ENCODE data around the gene BCKDK.
"Not testable (repeated sequence)": the region's sequence is repeated elsewhere in the genome, so short reads cannot be mapped to it uniquely, and the experiment has no call there.

The BCKDK gene

DNA sequence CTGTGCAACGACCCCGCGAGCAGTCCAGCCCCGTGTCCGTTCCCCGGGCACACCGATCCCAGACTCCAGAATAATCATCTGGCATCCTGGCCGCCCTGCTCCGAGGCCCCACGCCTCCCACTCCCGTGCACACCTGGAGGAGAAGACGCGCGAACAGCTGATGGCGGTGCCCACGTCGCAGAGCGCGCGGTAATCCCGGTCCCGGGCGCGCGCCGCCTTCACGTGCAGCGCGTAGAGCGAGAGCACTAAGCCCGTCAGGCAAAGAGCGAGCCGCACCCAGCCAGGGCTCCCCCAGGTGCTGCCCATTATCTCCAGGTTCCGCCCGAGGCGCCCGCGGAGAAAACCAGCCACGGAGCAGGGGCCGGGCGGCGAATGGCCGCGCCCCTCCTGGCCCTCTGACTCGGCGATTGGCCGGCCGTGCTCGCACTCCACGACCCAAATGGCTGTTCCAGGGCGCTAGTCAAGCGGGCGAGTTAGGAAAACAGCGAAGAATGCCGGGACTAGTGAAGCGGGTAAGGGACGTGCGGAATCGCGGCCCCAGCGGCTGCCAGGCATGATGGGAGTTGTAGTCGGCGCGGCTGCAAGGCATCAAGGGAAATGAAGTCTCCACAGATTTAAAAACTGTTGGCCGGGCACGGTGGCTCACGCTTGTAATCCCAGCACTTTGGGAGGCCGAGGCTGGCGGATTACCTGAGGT lies 13.6 kb upstream of the BCKDK start, which contains the start of gene VKORC1:
Gene VKORC1, minus strand, starts transcription at position 374 of the 697 bp plus-strand sequence. Its CDS starts 68 bp downstream, at position 306.
- DNase-seq (ENCODE audit: low spot score) (peak; percentile 94), FAIRE-seq (no peak)

DNA sequence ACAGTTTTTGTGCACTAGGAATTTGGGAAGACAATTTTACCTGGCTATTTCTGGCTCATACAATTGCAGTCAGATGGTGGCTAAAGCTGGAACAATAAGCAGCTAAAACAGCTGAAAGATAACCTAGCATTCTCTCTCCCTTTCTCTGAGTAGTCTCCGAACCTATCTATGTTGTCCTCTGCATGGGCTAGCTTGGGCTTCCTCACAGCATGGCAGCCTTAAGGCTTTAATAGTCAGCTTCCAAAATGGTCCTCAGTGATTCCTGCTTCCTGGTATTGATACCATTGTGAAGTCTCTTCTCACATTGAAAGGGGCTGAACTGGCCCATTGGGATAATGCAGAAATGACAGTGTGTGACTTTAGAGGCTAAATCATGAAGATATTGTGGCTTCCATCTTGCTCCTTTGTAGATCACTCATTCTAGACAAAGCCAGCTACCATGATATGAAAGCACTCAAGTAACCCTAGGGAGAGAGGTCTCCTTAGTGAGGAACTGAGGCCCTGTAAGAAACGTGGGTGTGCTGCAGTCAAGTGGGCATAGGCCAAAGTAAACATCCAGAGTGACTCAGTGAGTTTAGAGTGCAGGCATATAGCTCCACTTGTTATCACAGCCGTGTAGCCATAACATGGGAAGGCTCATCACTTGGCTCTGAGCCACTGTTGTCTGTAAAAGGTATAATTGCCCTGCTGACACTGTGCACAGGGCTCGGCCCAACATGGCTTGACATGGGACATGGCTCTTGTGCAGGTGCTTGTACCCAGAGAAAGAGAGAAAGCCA lies 8.1 kb upstream of the BCKDK start:
- FAIRE-seq (no peak), DNase-seq (ENCODE audit: low spot score) (no peak)

DNA sequence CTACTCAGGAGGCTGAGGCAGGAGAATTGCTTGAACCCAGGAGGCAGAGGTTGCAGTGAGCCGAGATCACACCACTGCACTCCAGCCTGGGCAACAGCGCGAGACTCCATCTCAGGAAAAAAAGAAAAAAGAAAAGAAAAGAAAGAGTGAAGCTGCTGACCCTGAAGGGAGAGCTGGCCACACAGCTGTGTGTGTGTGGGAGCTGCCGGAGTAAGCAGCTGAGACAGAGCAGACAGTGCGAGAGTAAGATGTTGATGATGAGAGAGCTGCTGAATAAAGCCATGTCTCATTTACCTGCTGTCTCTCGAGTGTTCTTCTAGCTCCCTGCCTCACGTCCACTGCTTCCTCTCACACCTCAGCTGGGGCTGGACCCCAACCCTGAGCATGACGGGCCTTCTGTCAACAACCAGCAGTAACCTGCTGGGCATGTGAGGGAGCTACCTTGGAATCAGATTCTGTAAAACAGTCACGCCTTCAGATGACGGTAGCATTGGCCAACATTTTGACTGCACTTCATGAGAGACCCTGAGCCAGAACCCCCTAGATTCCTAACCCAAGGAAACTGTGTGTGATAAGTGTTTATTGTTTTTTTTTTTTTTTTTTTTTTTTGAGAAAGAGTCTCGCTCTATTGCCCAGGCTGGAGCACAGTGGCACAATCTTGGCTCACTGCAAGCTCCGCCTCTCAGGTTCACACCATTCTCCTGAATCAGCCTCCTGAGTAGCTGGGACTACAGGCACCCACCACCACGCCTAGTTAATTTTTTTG lies 7.1 kb upstream of the BCKDK start:
- not testable (repeated sequence) for FAIRE-seq; DNase-seq (ENCODE audit: low spot score)

DNA sequence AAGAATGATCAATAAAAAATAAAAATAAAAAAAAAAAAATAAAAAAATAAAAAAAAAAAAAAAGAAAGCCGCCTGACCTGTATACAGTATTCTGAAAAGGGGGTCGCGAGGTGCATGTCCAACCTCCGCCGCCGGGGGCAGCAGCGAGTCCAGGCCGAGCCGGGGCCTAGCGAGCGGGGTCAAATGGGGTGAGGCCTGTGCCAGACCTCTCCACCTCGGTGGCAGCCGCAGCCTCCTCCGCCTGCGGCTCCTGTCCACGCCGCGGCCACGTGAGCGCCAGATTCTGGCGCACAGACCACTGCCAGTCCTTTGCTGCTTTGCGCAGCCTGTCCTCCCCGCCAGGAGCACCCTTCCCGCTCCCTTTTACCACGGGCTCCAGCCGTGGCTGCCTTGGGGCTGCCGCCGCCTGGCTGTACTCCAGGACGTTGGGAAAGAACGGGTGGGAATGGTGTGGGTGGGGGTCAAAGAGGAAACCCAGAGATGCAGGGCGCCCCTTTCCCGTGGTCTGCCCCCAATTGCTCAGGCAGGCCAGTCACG lies 2.4 kb upstream of the BCKDK start:
- DNase-seq (ENCODE audit: low spot score) (peak; percentile 74), FAIRE-seq (no peak)

DNA sequence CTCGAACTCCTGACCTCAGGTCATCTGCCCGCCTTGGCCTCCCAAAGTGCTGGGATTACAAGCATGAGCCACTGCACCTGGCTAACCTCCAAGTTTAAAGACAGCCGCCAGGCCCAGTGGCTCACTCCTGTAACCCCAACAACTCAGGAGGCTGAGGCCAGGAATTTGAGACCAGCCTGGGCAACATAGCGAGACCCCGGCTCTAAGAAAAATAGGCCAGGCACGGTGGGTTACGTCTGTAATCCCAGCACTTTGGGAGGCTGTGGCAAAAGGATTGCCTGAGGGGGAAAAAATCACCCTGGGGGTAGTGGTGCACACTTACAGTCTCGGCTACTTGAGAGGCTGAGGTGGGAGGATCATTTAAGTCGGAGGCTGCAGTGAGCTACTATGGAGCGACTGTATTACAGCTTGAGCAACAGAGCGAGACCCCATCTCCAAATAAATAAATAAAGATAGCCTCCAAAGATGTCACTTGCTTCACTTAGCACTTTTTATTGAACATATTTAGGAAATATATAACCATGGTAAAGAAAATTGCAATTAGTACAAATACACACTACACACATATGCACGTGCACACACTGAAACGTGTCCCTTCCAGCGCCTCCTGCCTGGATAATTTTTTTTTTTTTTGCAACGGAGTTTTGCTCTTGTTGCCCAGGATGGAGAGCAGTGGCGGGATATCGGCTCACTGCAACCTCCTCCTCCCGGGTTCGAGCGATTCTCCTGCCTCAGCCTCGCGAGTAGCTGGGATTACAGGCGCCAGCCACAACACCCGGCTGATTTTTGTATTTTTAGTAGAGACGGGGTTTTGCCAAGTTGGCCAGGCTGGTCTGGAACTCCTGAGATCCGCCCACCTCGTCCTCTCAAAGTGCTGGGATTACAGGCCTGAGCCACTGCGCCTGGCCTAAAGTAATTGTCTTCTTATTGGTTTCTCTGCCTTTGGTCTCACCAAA lies 1.4 kb upstream of the BCKDK start:
- DNase-seq (ENCODE audit: low spot score) (no peak), FAIRE-seq (no peak)

DNA sequence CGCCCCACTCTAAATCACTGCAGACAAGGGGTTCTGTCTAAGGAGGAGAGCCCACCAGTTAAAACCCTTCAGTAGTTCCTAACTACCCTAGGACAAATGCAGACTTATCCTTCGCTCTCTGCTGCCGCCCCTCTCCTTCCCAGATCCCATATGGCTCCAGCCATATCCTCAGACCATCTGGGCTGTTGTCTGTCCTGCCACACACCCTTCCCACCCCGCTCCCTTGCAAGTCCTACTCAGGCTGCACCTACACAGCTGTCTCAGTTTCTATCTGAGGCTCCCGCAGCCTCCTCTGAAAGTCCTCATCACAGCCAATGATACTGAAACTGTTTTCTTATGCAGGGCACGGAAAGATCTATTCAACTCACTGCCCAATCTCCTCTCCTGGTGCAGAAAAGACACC lies 720 bp upstream of the BCKDK start:
- no peak for FAIRE-seq
- DNase-seq (ENCODE audit: low spot score) = no peak

DNA sequence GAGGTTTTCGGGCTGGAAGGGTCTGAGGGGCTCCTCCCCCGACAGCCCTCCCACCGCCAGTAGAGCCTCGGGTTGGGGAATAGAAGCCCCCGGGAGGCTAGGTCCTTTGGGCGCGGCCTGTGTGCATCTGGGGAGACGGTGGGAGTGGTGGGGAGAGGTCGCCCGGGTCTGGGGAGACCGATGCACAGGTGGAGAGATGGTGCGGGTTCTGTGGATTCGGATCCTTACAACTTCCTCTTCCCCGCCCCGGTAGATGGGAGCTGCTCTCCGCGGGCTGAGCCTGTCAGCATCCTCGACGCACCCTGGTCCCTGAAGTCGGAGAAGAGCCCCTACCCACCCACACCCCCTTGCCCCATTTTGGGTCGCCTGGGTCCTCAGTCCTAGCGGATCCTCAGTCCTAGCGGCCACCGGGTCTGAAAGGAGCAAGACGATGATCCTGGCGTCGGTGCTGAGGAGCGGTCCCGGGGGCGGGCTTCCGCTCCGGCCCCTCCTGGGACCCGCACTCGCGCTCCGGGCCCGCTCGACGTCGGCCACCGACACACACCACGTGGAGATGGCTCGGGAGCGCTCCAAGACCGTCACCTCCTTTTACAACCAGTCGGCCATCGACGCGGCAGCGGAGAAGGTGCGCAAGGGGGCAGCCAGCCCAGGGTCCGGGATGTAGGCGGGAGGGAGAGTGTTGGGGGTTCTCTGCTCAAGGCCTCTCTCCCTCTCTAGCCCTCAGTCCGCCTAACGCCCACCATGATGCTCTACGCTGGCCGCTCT lies 790 bp downstream of the BCKDK start:
- FAIRE-seq = no peak
- DNase-seq (ENCODE audit: low spot score) = no peak

DNA sequence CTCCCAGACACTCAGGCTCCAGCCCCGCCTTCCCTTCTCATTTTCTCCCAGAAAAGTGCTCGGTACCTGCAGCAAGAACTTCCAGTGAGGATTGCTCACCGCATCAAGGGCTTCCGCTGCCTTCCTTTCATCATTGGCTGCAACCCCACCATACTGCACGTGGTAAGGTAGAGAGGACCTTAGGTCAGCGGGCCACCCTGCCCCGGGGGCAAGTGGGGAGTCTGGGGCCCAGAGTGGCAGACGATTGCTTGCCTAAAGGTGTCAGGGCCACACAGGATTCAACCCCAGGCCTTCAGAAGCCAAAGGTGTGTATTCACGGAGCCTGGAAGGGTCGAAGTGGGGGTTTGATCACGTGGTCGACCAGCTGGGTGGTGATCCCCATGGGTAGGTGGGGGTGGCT lies 1.4 kb downstream of the BCKDK start:
- no peak for FAIRE-seq
- DNase-seq (ENCODE audit: low spot score) = no peak

DNA sequence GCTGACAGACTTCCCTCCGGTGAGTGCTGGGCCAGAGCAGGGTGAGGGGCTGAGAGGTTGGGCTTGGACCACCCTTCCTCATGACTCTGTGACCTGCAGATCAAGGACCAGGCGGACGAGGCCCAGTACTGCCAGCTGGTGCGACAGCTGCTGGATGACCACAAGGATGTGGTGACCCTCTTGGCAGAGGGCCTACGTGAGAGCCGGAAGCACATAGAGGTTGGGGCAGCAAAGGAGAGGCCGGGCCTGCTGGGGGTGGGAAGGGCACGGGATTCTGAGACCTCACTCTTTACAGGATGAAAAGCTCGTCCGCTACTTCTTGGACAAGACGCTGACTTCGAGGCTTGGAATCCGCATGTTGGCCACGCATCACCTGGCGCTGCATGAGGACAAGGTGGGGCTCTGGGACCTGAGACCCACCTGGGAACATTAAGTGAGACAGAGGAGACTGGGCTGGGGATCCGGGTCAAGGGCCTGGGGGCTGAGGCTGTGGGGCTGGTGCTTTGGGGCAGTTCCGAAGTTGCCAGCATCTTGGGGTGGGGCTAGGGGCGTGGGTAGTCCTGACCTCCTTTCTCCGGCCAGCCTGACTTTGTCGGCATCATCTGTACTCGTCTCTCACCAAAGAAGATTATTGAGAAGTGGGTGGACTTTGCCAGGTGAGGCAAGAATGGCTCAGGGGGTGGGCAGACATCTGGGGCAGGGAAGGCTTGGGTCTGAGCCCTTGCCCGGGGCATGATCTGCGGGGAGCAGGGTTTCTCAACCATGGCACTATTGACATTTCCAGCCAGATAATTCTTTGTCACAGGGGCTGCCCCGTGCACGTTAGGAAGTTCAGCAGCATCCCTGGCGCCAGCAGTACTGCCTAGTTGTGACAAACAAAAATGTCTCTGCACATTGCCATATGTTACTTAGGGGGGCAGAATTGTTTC lies 2.2 kb downstream of the BCKDK start:
- FAIRE-seq (no peak), DNase-seq (ENCODE audit: low spot score) (no peak)

DNA sequence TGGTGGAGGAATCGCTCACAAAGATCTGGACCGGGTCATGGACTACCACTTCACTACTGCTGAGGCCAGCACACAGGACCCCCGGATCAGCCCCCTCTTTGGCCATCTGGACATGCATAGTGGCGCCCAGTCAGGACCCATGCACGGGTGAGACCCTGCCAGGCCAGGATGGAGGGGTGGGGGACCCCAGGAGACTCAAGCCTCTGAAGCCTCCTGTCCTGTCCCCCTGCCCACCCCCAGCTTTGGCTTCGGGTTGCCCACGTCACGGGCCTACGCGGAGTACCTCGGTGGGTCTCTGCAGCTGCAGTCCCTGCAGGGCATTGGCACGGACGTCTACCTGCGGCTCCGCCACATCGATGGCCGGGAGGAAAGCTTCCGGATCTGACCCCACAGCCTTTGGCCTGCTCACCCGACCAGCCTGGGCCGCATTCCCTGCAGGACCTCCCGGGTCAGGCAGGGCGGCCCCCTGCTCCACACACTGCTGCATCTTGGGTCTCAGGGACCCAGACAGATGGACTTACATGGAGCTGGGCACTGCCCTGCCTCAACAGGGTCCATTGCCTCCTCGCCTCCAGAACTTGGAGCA lies 3.8 kb downstream of the BCKDK start:
- DNase-seq (ENCODE audit: low spot score) (no peak), FAIRE-seq (no peak)

DNA sequence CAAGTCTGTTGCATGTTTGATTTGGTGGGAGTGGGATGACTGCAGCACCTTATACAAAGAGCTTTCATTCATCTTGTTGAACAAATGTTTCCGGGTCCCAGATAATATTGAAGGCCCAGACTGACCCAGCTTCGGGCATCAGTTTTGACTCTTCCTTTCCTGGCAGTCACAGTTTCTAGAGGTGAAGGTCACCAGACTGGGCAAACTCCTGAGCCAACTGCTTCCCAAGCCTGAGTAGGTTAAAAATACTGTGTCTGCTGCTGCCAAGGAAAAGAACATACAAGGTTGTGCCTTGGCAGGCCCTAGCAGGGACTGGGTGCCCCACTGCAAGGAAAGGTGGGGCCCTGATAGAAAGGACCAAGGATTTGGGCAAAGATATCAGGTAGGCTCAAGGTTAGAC lies 4.5 kb downstream of the BCKDK start:
- no peak for DNase-seq (ENCODE audit: low spot score)
- no peak for FAIRE-seq

DNA sequence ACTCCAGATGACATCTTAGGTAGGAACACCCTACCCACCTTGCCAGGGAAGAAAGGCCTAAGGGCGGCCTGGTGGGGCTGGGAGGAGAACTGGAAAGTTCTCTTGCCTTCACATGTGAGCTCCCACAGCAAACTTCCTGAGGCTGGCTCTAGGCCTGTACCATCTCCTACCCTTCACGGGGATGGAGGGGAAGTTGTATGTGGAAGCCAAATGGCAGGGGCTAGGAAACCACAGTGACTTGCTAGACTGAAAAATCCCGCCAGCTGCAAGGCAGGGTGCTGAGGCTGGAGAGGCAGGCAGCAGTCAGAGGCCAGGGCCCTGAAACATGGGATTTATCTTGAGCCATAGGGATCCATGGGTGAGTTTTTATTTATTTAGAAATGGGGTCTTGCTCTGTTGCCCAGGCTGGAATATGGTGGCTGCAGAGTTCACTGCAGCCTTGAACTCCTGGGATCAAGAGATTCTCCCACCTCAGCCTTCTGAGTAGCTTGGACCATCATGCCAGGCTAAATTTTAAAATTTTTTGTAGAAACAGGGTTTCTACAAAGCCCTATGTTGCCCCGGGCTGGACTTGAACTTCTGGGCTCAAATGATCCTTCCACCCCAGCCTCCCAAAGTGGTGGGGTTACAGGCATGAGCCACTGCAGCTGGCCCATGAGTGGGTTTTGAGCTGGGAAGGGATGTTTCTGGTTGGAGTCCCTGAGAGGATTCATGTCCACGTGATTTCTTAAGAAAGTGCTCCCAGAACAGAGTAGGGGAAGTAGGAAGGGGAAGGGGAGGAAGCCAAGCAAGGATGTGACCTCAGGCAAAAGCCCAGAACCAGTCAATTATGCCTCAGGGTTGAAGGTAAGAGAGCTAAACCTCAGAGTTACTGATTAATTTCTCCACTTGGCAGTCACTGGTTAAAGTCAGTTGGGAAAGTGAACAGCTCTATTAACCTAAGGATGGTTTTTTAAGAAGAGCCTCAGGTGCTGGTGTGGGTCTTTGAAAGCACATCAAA lies 5.2 kb downstream of the BCKDK start:
- no peak for DNase-seq (ENCODE audit: low spot score)
- no peak for FAIRE-seq

DNA sequence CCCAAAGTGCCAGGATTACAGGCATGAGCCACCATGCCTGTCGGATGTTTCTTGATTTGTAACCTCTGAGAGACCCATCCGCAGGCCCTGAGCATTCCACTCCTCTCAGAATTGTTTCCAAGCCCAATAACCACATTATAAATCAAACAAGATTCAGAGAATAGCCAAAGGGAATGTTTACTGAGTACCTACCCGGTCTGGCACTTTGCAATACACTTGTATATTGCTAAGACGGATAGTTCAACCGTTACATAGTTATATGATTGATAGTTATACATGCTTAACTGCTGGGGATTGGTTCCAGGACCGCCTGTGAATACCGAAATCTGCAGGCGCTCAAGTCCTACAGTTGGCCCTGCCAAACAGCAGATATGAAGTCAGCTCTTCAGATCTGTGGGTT lies 6.3 kb downstream of the BCKDK start:
- DNase-seq (ENCODE audit: low spot score) = no peak
- FAIRE-seq = no peak

DNA sequence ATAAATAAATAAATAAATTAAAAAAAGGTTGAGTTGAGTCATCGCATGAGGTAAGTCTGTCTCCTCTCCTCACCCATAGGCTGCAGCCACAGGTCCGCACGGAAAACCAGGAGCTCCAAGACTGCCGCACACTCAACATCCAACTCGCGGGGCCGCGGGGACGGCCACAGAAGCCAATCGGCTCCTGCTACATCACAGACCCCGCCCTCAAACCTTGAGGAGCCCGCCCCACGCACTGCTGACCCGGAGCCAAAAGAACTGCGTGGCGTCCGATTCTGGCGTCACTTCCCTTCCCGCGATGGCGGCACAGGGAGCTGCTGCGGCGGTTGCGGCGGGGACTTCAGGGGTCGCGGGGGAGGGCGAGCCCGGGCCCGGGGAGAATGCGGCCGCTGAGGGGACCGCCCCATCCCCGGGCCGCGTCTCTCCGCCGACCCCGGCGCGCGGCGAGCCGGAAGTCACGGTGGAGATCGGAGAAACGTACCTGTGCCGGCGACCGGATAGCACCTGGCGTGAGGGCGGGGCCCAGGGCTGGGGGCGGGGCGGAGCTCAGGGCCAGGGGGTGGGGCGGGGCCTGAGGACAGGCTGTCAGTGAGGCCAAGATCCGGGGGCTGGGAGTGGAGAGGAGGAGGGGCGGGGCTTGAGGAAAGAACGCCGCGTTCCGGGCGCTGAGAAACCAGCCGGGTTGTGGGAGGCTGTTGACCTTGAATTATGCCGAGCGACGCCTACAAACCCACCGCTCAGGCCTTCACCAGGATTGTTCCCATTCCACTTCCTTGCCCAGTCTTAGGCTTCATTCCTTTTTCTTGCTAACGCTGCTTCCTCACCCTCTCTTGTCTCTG lies 9.4 kb downstream of the BCKDK start, which contains the start of gene KAT8:
Gene KAT8, plus strand, starts transcription at position 281 of the 839 bp plus-strand sequence. Its CDS starts 18 bp downstream, at position 299.
- FAIRE-seq (no peak), DNase-seq (ENCODE audit: low spot score) (peak; percentile 94)

DNA sequence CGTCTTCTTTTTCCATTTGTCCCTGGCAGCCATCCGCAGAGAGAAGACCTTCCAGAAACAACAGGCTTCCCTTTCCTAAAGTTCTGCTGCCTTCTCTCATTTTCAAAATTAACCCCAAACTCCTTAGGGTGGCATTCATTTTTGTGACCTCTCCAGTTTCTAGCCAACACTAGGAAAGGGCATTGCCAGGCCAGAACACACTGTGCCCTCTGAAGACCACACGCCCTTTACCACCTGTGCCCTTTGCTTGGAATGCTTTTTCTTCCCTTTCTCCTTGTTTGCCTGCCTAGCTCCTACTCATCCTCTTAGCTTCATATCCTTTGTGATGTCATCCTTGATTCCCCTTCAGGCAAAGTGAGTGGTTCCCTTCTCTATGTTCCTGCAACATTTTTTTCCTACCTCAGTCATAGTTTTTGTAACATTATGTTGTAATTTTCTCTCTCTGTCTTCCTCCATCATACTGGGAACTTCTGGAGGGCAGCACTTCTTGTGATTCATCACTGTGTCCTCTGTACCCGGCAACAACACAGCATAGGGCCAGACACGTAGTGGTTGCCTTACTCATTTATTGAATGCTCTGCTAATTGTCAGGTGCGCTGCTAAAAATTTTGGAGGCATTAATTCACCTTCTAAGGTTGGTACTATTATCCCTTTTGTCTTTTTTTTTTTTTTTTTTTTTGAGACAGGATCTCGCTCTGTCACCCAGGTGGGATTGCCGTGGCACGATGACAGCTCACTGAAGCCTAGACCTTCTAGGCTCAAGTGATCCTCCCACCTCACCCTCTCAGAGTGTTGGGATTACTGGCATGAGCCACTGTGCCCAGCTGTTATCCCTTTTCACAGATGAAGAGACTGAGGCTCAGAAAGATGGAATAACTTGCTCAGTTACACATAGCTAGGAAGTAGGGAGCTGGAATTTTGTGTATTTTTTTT lies 10.3 kb downstream of the BCKDK start:
- DNase-seq (ENCODE audit: low spot score) (no peak), FAIRE-seq (no peak)
